Endothelial cell of umbilical vein (primary cell): ENCODE data around the gene ZFPM1. TPM values are rescaled to one million over a fixed set of nuclear protein-coding genes. Genes with fewer than 3 reads are reported as not detected.

Source experiments
- BruUV-seq: library from RNA; stranded (reverse); fragments of 400-500 nt; replicated peaks from 2 replicates; lab custom pipeline; 2021; lab: Mats Ljungman, UMichigan
- CTCF ChIA-PET: fragments of 300-600, 350-600 bp; sonication (Branson Sonifier 250); formaldehyde crosslinking; loops from one replicate; lab custom pipeline; 2021; ENCODE audit warnings: antibody characterized with exemption, inconsistent platforms; lab: Charles Lee
- POLR2A ChIA-PET: fragments of 300-600, 350-600 bp; sonication (Branson Sonifier 250); formaldehyde crosslinking; loops from one replicate; lab custom pipeline; 2021; ENCODE audit warnings: antibody characterized with exemption, inconsistent platforms; lab: Charles Lee
- DNase-seq: peaks from one replicate; pipeline ENCODE4 v3.0.0-alpha.2; 2011; ENCODE audit warnings: low read depth, low spot score
- FAIRE-seq: peaks from 2 replicates; lab custom pipeline; 2011; peaks lifted over from hg19 to GRCh38; lab: Jason Lieb, UNC
- H2AFZ ChIP-seq: 2 replicates; pipeline ENCODE4 v1.6.0; 2012; ENCODE audit warnings: low read depth, low read length, control low read depth, inconsistent platforms
- H3K27ac ChIP-seq: 2 replicates; pipeline ENCODE4 v1.5.1; 2011; ENCODE audit warnings: low read depth, mild to moderate bottlenecking, control low read depth, low read length, moderate library complexity; ENCODE audit not compliant: insufficient read depth
- H3K27me3 ChIP-seq, 2 experiments: 2 replicates each; pipeline versions ENCODE4 v1.6.0 to v1.6.1; 2011; ENCODE audit warnings: low read length in 2 of 2, mixed read lengths in 1 of 2; ENCODE audit not compliant: control insufficient read depth in 2 of 2, insufficient read depth in 2 of 2
- H3K36me3 ChIP-seq, 2 experiments: 2 replicates in 1 of 2; 3 replicates in 1 of 2; pipeline ENCODE4 v1.5.1; 2011; ENCODE audit warnings: low read length in 2 of 2, mild to moderate bottlenecking in 1 of 2, moderate library complexity in 1 of 2; ENCODE audit not compliant: control insufficient read depth in 2 of 2, insufficient read depth in 2 of 2; ENCODE audit errors: extremely low read depth in 1 of 2
- H3K4me1 ChIP-seq: 3 replicates; pipeline ENCODE4 v1.5.1; 2011; ENCODE audit warnings: mild to moderate bottlenecking, low read length; ENCODE audit not compliant: control insufficient read depth, insufficient read depth; ENCODE audit errors: extremely low read depth
- H3K4me2 ChIP-seq: 2 replicates; pipeline ENCODE4 v1.6.1; 2011; ENCODE audit warnings: low read length, control low read depth, mixed read lengths; ENCODE audit not compliant: insufficient read depth
- H3K4me3 ChIP-seq, 3 experiments: fragments of 200-600 bp in 1 of 3; sonication (generic), shearing (Covaris generic) in 1 of 3; replicated peaks in 1 of 3; 2 replicates each; pipeline ENCODE4 v1.5.1; 2011 to 2016; ENCODE audit warnings: control low read depth in 3 of 3, low read length in 3 of 3, mild to moderate bottlenecking in 2 of 3, inconsistent platforms in 1 of 3, low read depth in 1 of 3, moderate library complexity in 1 of 3; ENCODE audit not compliant: insufficient read depth in 1 of 3
- H3K79me2 ChIP-seq: 2 replicates; pipeline ENCODE4 v1.6.0; 2012; ENCODE audit warnings: low read length, inconsistent platforms; ENCODE audit not compliant: control insufficient read depth, insufficient read depth
- H3K9ac ChIP-seq: replicated peaks from 2 replicates; pipeline ENCODE3; 2011; ENCODE audit warnings: low read length, control low read depth; ENCODE audit not compliant: insufficient read depth; ENCODE audit errors: extremely low read depth
- H3K9me1 ChIP-seq: replicated peaks from 3 replicates; pipeline ENCODE4 v1.6.0; 2011; ENCODE audit warnings: mild to moderate bottlenecking, low read length; ENCODE audit not compliant: control insufficient read depth, insufficient read depth; ENCODE audit errors: extremely low read depth
- H3K9me3 ChIP-seq: replicated peaks from 2 replicates; pipeline ENCODE4 v1.5.1; 2012; ENCODE audit warnings: low read length, inconsistent platforms; ENCODE audit not compliant: control insufficient read depth, insufficient read depth
- H4K20me1 ChIP-seq: replicated peaks from 2 replicates; pipeline ENCODE3; 2011; ENCODE audit warnings: mild to moderate bottlenecking, low read length; ENCODE audit not compliant: control insufficient read depth, insufficient read depth; ENCODE audit errors: extremely low read depth
- EZH2 ChIP-seq: IDR thresholded peaks from 2 replicates; pipeline ENCODE4 v1.6.1; 2012; ENCODE audit warnings: borderline replicate concordance, low read depth, mild to moderate bottlenecking, moderate library complexity, low read length, inconsistent platforms; ENCODE audit not compliant: severe bottlenecking
- FOS ChIP-seq: IDR thresholded peaks from 2 replicates; pipeline ENCODE4 v1.6.1; 2011; ENCODE audit warnings: mild to moderate bottlenecking, low read length, moderate library complexity, borderline replicate concordance; ENCODE audit not compliant: insufficient read depth
- GATA2 ChIP-seq: IDR thresholded peaks from 2 replicates; pipeline ENCODE4 v1.7.0; 2011; ENCODE audit warnings: low read depth, mild to moderate bottlenecking, moderate library complexity, mixed read lengths, low read length; ENCODE audit not compliant: insufficient read length, insufficient read depth
- JUN ChIP-seq: IDR thresholded peaks from 2 replicates; pipeline ENCODE4 v1.6.1; 2011; ENCODE audit warnings: borderline replicate concordance, low read depth; ENCODE audit not compliant: insufficient read length, insufficient read depth
- dilution Hi-C: fragments of 300-500 bp; cut with MboI; formaldehyde crosslinking; loops from one replicate; pipeline ENCODE4 v1.15.0; 2019; ENCODE audit warnings: low sequenced_read_pairs; ENCODE audit not compliant: extremely low pct_ligation_motif_present
- intact Hi-C: fragments of 100-400 bp; cut with micrococcal nuclease; formaldehyde crosslinking; loops from one replicate; pipeline ENCODE4 v1.10.0; 2022
- polyA plus RNA-seq, 4 experiments: library from polyadenylated mRNA; depleted of rRNA in 3 of 4; stranded (reverse) in 3 of 4; unstranded in 1 of 4; fragments of >200 nt; gene quantifications; 2 replicates each; pipeline versions ENCODE4 v1.2.1 to v1.2.3, GENCODE V29; 2011 to 2012; ENCODE audit warnings: missing spikeins in 1 of 4
- total RNA-seq: library from RNA; stranded (reverse); gene quantifications from 2 replicates; pipeline ENCODE4 v1.2.3, GENCODE V29; 2021
- TF ChIP-seq, protein P1 (sequence below), 2 donors: IDR thresholded peaks; 1 replicate in 1 of 2; 2 replicates in 1 of 2; pipeline ENCODE4 v1.5.1; 2011; ENCODE audit warnings: low read length in 2 of 2, mild to moderate bottlenecking in 2 of 2, moderate library complexity in 2 of 2, control low read depth in 1 of 2, inconsistent platforms in 1 of 2, low read depth in 1 of 2; ENCODE audit not compliant: insufficient read depth in 1 of 2; ENCODE audit errors: extremely low read depth in 1 of 2
- TF ChIP-seq, protein P2 (sequence below): IDR thresholded peaks from 2 replicates; pipeline ENCODE4 v1.6.1; 2011; ENCODE audit not compliant: insufficient read depth, insufficient read length

Gene ZFPM1
- total and polyA plus RNA-seq, 2 donors (not counting 3 experiments of a cell fraction or from before 2014, with no cell fraction given), result 0.37 to 7.5 TPM

DNA sequence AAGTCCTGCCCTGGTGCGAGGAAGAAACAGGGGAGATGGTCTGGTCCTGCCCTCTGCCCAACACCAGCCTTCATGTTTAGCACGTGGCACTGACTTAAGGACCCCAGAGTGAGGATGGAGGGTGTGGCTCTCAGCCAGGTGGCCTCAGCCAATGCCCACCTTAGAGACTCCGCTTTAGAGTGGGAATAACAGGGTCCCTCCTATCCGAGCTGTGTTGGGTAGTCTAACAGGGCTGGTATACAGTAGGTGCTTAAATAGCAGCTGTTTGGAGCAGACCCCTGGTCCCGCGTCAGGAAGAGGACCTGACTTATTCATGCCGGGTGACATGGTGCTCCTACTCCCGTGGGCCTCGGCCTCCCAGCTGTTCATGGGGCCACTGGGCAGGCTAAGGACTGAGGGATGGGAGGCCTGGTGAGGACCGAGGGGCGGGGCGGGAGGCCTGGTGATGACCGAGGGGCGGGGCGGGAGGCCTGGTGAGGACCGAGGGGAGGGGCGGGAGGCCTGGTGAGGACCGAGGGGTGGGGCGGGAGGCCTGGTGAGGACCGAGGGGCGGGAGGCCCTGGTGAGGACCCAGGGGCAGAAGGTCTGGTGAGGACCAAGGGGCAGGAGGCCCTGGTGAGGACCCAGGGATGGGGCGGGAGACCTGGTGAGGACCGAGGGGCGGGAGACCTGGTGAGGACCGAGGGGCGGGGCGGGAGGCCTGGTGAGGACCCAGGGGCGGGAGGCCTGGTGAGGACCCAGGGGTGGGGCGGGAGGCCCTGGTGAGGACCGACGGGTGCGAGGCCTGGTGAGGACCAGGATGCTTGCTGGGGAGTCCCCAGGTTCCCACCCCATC lies 7.6 kb downstream of the ZFPM1 start:
- dilution Hi-C loops (no loop called here), intact Hi-C loops (no loop called here)
- H3K4me3 ChIP-seq, result no peak overlapping the region
- ChIA-PET POLR2A (no interaction called here), CTCF (no interaction called here)
- no peaks in the 10 kb centered on the region for H3K9me1 ChIP-seq
- H3K27ac ChIP-seq, result no peak overlapping the region
- H3K9me3 ChIP-seq, result no peaks in the 10 kb centered on the region
- H3K4me2 ChIP-seq, result no peak overlapping the region
- H2AFZ ChIP-seq, result no peak overlapping the region
- no peaks in the 10 kb centered on the region for H4K20me1 ChIP-seq
- TF ChIP-seq, protein P1, sequence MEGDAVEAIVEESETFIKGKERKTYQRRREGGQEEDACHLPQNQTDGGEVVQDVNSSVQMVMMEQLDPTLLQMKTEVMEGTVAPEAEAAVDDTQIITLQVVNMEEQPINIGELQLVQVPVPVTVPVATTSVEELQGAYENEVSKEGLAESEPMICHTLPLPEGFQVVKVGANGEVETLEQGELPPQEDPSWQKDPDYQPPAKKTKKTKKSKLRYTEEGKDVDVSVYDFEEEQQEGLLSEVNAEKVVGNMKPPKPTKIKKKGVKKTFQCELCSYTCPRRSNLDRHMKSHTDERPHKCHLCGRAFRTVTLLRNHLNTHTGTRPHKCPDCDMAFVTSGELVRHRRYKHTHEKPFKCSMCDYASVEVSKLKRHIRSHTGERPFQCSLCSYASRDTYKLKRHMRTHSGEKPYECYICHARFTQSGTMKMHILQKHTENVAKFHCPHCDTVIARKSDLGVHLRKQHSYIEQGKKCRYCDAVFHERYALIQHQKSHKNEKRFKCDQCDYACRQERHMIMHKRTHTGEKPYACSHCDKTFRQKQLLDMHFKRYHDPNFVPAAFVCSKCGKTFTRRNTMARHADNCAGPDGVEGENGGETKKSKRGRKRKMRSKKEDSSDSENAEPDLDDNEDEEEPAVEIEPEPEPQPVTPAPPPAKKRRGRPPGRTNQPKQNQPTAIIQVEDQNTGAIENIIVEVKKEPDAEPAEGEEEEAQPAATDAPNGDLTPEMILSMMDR (IDR thresholded peaks at IDR 0.05; ENCODE audit: extremely low read depth in 1 of 2, insufficient read depth in 1 of 2, low read depth in 1 of 2, low read length in 2 of 2), result no peak
- TF ChIP-seq, protein P2, sequence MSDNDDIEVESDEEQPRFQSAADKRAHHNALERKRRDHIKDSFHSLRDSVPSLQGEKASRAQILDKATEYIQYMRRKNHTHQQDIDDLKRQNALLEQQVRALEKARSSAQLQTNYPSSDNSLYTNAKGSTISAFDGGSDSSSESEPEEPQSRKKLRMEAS, result no peak
- TF ChIP-seq EZH2, result no peak
- TF ChIP-seq GATA2, result no peak
- no peak for TF ChIP-seq FOS
- no peak for TF ChIP-seq JUN
- H3K79me2 ChIP-seq, result peaks cover 41% of the 10 kb centered on the region
- no peak overlapping the region for H3K9ac ChIP-seq
- DNase-seq (no peak), FAIRE-seq (no peak)
- H3K4me1 ChIP-seq, result peaks cover 21% of the 10 kb centered on the region
- H3K36me3 ChIP-seq, result no peaks in the 10 kb centered on the region
- BruUV-seq, result no TSS peak
- H3K27me3 ChIP-seq, result no peaks in the 10 kb centered on the region
